Parathyroid adenoma (tissue), 2 donors: ENCODE measurements around the gene SYT9.

Source experiments
- H2AFZ ChIP-seq: fragments of 300-600 bp; sonication (generic); one replicate; pipeline ENCODE4 v1.7.0; 2017; ENCODE audit warnings: antibody characterized with exemption, mild to moderate bottlenecking
- H3K27ac ChIP-seq: fragments of 300-600 bp; sonication (generic); one replicate; pipeline ENCODE4 v1.7.0; 2017
- H3K27me3 ChIP-seq: fragments of 300-600 bp; sonication (generic); one replicate; pipeline ENCODE4 v1.7.0; 2017; ENCODE audit warnings: low read length; ENCODE audit not compliant: control insufficient read depth, insufficient read depth
- H3K36me3 ChIP-seq: fragments of 300-600 bp; sonication (generic); one replicate; pipeline ENCODE4 v1.7.0; 2017; ENCODE audit warnings: low read length; ENCODE audit not compliant: control insufficient read depth, insufficient read depth
- H3K4me1 ChIP-seq: fragments of 300-600 bp; sonication (generic); one replicate; pipeline ENCODE4 v1.7.0; 2017; ENCODE audit warnings: control low read depth
- H3K4me2 ChIP-seq: fragments of 300-600 bp; sonication (generic); one replicate; pipeline ENCODE4 v1.7.0; 2017; ENCODE audit warnings: low read length
- H3K4me3 ChIP-seq: fragments of 300-600 bp; sonication (generic); one replicate; pipeline ENCODE4 v1.7.0; 2017; ENCODE audit warnings: low read depth, low read length
- H3K79me2 ChIP-seq: fragments of 300-600 bp; sonication (generic); one replicate; pipeline ENCODE4 v1.7.0; 2017; ENCODE audit warnings: control low read depth
- H3K9ac ChIP-seq: fragments of 300-600 bp; sonication (generic); one replicate; pipeline ENCODE4 v1.7.0; 2017; ENCODE audit warnings: mild to moderate bottlenecking
- H3K9me3 ChIP-seq: fragments of 300-600 bp; sonication (generic); one replicate; pipeline ENCODE4 v1.7.0; 2017; ENCODE audit warnings: low read length; ENCODE audit not compliant: control insufficient read depth
- CTCF ChIP-seq: fragments of 300-600 bp; sonication (generic); IDR thresholded peaks from one replicate; pipeline ENCODE4 v1.7.0; 2017; ENCODE audit warnings: antibody characterized with exemption, mild to moderate bottlenecking
- donor health status: primary hyperparathyroidism.

SYT9 gene

GRCh38 chr11:7413961-7414915 is 162.5 kb downstream of the SYT9 start:
- Histone ChIP-seq H3K9ac (no peak overlapping the region), H3K4me1 (no peaks in the 10 kb centered on the region), H3K27ac (no peak overlapping the region), H3K79me2 (no peaks in the 10 kb centered on the region), H2AFZ (no peak overlapping the region), H3K36me3 (no peaks in the 10 kb centered on the region), H3K27me3 (no peaks in the 10 kb centered on the region), H3K9me3 (no peaks in the 10 kb centered on the region), H3K4me2 (no peak overlapping the region), H3K4me3 (no peak overlapping the region)
- no peak for TF ChIP-seq CTCF

- no peak overlapping the region for H3K4me2 ChIP-seq
- no peak overlapping the region for H2AFZ ChIP-seq
- no peaks in the 10 kb centered on the region for H3K79me2 ChIP-seq
- H3K27ac ChIP-seq, result no peak overlapping the region
- no peaks in the 10 kb centered on the region for H3K36me3 ChIP-seq
- H3K4me3 ChIP-seq, result no peak overlapping the region
- no peaks in the 10 kb centered on the region for H3K4me1 ChIP-seq
- TF ChIP-seq CTCF, result no peak
- no peak overlapping the region for H3K9ac ChIP-seq
- H3K9me3 ChIP-seq, result no peaks in the 10 kb centered on the region
- no peaks in the 10 kb centered on the region for H3K27me3 ChIP-seq
These were observed 163.5 kb downstream of the SYT9 start for GRCh38 chr11:7414973-7415817.

- Histone ChIP-seq H3K4me1 (no peaks in the 10 kb centered on the region), H3K27ac (no peak overlapping the region), H3K36me3 (no peaks in the 10 kb centered on the region), H2AFZ (no peak overlapping the region), H3K27me3 (no peaks in the 10 kb centered on the region), H3K9ac (no peak overlapping the region), H3K4me3 (no peak overlapping the region), H3K9me3 (no peaks in the 10 kb centered on the region), H3K4me2 (no peak overlapping the region), H3K79me2 (no peaks in the 10 kb centered on the region)
- TF ChIP-seq CTCF, result no peak
These were observed 164.4 kb downstream of the SYT9 start for GRCh38 chr11:7416080-7416479.

GRCh38 chr11:7417328-7417727 is 165.6 kb downstream of the SYT9 start:
- H3K9me3 ChIP-seq, result no peaks in the 10 kb centered on the region
- H3K36me3 ChIP-seq, result no peaks in the 10 kb centered on the region
- no peaks in the 10 kb centered on the region for H3K4me1 ChIP-seq
- no peaks in the 10 kb centered on the region for H3K27me3 ChIP-seq
- no peak overlapping the region for H3K4me2 ChIP-seq
- H2AFZ ChIP-seq, result no peak overlapping the region
- no peaks in the 10 kb centered on the region for H3K79me2 ChIP-seq
- no peak overlapping the region for H3K4me3 ChIP-seq
- no peak for TF ChIP-seq CTCF
- H3K27ac ChIP-seq, result no peak overlapping the region
- no peak overlapping the region for H3K9ac ChIP-seq
